ENCODE data around the gene LDLRAD2. TPM values are rescaled to one million over a fixed set of nuclear protein-coding genes. Genes with fewer than 3 reads are reported as not detected.

Gene LDLRAD2
- total and polyA plus RNA-seq, 10 of the 15 experiments (the other 5 are each of a cell fraction or from before 2014, with no cell fraction given) = 0.04 to 0.23 (median 0.11) TPM; not detected in 7

- no peak overlapping the region for H3K4me3 ChIP-seq
- H2AFZ ChIP-seq (ENCODE audit: control insufficient read depth, low read depth, low read length) = no peak overlapping the region
- no peak for FAIRE-seq
- no peaks in the 10 kb centered on the region for H3K27me3 ChIP-seq (replicated peaks in 1 of 2; ENCODE audit: control insufficient read depth in 2 of 2, insufficient read depth in 2 of 2, low read length in 1 of 2)
- no peaks in the 10 kb centered on the region for H3K36me3 ChIP-seq (ENCODE audit: control insufficient read depth in 2 of 2, insufficient read depth in 2 of 2, low read length in 1 of 2)
- ChIA-PET CTCF (no interaction called here), POLR2A (no interaction called here), RAD21 (ENCODE audit: unreplicated experiment) (no interaction called here), SMC1A (ENCODE audit: uncharacterized antibody, unreplicated experiment) (no interaction called here)
- H3K4me1 ChIP-seq (ENCODE audit: control insufficient read depth, insufficient read depth, low read length) = no peaks in the 10 kb centered on the region
- H3K9ac ChIP-seq (ENCODE audit: control insufficient read depth, insufficient read depth, low read length) = no peak overlapping the region
- DNase-seq (ENCODE audit: low read depth, low spot score) = no peak
- ATAC-seq = no peak
- in situ Hi-C loops (cut with MboI) (no loop called here), intact Hi-C loops (cut with micrococcal nuclease; ENCODE audit: unreplicated experiment) (no loop called here)
- H3K79me2 ChIP-seq (ENCODE audit: control insufficient read depth, insufficient read depth, low read length) = no peaks in the 10 kb centered on the region
- H3K9me3 ChIP-seq (replicated peaks; ENCODE audit: control insufficient read depth, insufficient read depth, low read length) = peaks cover 7% of the 10 kb centered on the region; the same call in 1 of the 3 replicates
- no peaks in the 10 kb centered on the region for H4K20me1 ChIP-seq (ENCODE audit: control insufficient read depth, insufficient read depth)
- H3K27ac ChIP-seq (ENCODE audit: control insufficient read depth, insufficient read depth) = no peak overlapping the region
- BruUV-seq (replicated peaks) = no TSS peak
- H3K4me2 ChIP-seq (ENCODE audit: control insufficient read depth, insufficient read depth) = no peak overlapping the region
- WGBS (ENCODE audit: insufficient coverage, insufficient replicate concordance, low lambda C conversion rate, missing lambda C conversion rate) = 54% methylated on average over 14 of the region's 14 CpGs
- no peak for TF ChIP-seq ATF2 (IDR thresholded peaks at IDR 0.05; ENCODE audit: low read length)
- no peak for TF ChIP-seq GABPA (IDR thresholded peaks at IDR 0.05; ENCODE audit: low read depth)
- TF ChIP-seq FOXK2 (IDR thresholded peaks at IDR 0.05) = no peak
- no peak for TF ChIP-seq ESRRA (IDR thresholded peaks at IDR 0.05; ENCODE audit: low read length)
- TF ChIP-seq ZNF207 (IDR thresholded peaks at IDR 0.05; ENCODE audit: borderline replicate concordance) = no peak
- no peak for TF ChIP-seq RUNX3 (IDR thresholded peaks at IDR 0.05; ENCODE audit: low read length)
- no peak for TF ChIP-seq NFYB (IDR thresholded peaks at IDR 0.05; ENCODE audit: insufficient read depth, low read depth, low read length)
- TF ChIP-seq SMAD1 (IDR thresholded peaks at IDR 0.05; ENCODE audit: low read depth, partially characterized antibody) = no peak
- TF ChIP-seq EED (IDR thresholded peaks at IDR 0.05; ENCODE audit: low read depth) = no peak
- no peak for TF ChIP-seq GATAD2B (conservative IDR thresholded peaks at IDR 0.05; ENCODE audit: low read depth)
- TF ChIP-seq POLR2AphosphoS2 (IDR thresholded peaks at IDR 0.05; ENCODE audit: low read depth, low read length) = no peak
- no peak for TF ChIP-seq ZNF592 (IDR thresholded peaks at IDR 0.05)
- TF ChIP-seq PKNOX1 (IDR thresholded peaks at IDR 0.05) = no peak
- no peak for TF ChIP-seq RFX5 (IDR thresholded peaks at IDR 0.05; ENCODE audit: low read depth, low read length)
- no peak for TF ChIP-seq NFIC (IDR thresholded peaks at IDR 0.05; ENCODE audit: low read depth, low read length)
These were observed 19.4 kb downstream of the LDLRAD2 start for GRCh38 chr1:21831454-21831970.

All from GM12878 (cell line).